Thyroid gland (tissue), 4 donors: Measurements from ENCODE around the gene CISH.

ENCODE experiments used
- CTCF ChIP-seq, 6 experiments: fragments of 200-600 bp in 3 of 6; fragments of 450-650 bp in 3 of 6; sonication (generic) in 3 of 6; IDR thresholded peaks; one replicate each; pipeline ENCODE4 v1.5.1; 2016 to 2019; ENCODE audit warnings: antibody characterized with exemption in 6 of 6, mild to moderate bottlenecking in 2 of 6, inconsistent platforms in 1 of 6, moderate library complexity in 1 of 6
- POLR2A ChIP-seq, 2 donors: fragments of 450-650 bp; IDR thresholded peaks; one replicate each; pipeline ENCODE4 v1.6.1; 2017; ENCODE audit warnings: antibody characterized with exemption in 2 of 2, mild to moderate bottlenecking in 2 of 2, moderate library complexity in 1 of 2

DNA sequence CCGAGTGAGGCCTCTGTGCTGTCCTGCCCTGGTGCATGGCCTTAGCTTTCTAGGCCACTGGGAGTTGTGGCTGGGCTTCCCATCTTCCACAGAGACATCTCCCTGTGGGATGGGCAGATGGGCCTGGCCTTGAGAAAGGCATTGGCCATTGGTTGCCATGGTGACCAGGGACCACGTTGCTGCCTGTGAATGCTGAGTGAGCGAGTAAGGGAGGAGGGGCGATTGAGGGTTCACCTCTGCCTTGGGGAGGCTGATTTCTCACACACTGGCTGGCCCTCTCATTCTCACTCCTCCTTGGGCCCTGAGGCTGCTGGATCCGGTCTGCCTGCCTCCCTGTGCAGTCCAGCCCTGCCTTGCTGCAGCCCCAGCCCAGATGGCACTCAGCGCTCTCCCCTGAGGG lies 36.7 kb upstream of the CISH start:
- no peak for TF ChIP-seq POLR2A (IDR thresholded peaks at IDR 0.05)
- no peak for TF ChIP-seq CTCF (IDR thresholded peaks at IDR 0.05)
